D341Med (cell line): ENCODE measurements around the gene LRRC37A3.
"Not testable (repeated sequence)": the region's sequence is repeated elsewhere in the genome, so short reads cannot be mapped to it uniquely, and the experiment has no call there.

Source experiments
- DNase-seq: peaks from one replicate; pipeline ENCODE4 v3.0.0; 2012; ENCODE audit warnings: low spot score

Gene LRRC37A3

DNA sequence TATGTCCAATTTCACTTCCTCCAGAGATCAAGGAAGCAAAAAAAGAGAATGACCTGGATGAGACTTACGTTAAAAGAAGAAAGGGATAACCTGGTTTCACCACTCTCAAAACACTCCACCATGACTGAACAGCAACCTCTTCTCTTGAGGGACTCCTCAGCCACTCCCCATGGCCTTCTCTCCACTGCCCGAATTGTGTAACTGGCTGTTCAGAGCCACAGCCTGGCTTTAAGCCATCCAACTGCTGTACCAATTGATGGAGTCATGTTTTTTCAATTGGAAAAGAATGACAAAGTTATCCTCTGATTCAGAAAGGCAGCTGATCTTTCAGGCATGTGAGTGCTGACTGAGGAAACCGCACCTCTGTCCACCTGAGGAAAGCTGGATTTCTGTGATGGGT, 85.2 kb downstream of the LRRC37A3 start:
- not testable (repeated sequence) for DNase-seq

DNA sequence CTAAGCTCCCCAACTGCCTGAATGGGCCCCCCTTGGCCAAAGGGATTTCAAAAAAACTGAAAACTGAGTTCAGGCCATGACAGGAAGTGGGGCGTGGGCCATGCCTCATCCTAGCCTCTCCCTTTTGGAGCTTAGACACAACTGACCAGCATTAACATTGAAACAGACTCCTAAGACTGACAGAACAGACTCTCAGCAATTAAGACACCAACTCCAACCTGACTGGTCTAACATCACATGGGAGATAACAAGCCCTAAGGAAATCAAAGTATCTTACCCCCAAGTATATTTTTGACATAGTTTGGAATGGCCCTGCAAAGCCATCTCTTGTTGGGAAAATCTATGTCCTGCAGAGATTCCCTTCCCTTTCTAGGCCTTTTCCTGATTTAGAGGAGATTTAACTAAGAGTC, 88.6 kb downstream of the LRRC37A3 start:
- not testable (repeated sequence) for DNase-seq

DNA sequence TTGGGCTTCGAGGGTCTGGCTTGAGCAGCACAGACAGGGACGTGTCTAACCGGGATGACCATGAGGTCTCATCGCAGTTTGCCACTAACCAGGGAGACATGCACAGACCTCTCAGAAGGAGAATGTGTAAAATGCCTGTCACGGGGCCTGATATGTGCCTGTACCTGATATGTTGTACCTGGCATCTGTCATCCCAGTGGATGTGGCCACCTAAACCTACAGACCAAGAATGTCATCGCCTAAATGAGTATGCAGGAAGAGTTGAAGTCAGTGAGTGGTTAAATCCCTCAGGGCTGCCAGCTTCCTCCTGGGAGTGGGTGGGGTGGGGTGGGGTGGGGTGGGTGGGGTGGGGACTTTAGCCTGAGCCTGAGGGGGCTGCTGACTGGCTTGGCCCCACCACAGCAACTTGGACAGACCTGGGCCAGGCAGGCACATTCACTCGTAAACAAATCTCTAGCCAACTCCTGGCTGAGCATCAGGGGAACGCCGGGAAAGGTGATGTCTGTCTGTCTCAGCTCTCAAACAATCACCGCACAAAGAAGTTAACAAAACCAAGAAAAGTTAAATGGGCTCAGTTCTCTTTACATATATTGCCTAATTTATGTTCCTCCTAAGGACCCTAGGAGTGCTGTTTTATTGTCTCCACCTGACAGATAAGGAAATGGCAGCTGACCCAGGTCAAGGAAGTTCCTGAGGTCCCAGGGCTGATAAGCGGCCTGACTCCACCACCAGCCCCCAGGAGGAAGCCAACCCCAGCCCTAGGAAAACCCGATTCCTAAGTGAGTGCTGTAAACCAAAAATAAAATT, 89.3 kb downstream of the LRRC37A3 start:
- DNase-seq, result not testable (repeated sequence)

- not testable (repeated sequence) for DNase-seq
These were observed 90.2 kb downstream of the LRRC37A3 start for GRCh38 chr17:64829068-64829467.

GRCh38 chr17:64818904-64819303, 100.4 kb downstream of the LRRC37A3 start:
- not testable (repeated sequence) for DNase-seq

- not testable (repeated sequence) for DNase-seq
These were observed 103.5 kb downstream of the LRRC37A3 start for GRCh38 chr17:64815833-64816198.

- DNase-seq, result not testable (repeated sequence)
These were observed 104.1 kb downstream of the LRRC37A3 start for GRCh38 chr17:64814993-64815832.

DNA sequence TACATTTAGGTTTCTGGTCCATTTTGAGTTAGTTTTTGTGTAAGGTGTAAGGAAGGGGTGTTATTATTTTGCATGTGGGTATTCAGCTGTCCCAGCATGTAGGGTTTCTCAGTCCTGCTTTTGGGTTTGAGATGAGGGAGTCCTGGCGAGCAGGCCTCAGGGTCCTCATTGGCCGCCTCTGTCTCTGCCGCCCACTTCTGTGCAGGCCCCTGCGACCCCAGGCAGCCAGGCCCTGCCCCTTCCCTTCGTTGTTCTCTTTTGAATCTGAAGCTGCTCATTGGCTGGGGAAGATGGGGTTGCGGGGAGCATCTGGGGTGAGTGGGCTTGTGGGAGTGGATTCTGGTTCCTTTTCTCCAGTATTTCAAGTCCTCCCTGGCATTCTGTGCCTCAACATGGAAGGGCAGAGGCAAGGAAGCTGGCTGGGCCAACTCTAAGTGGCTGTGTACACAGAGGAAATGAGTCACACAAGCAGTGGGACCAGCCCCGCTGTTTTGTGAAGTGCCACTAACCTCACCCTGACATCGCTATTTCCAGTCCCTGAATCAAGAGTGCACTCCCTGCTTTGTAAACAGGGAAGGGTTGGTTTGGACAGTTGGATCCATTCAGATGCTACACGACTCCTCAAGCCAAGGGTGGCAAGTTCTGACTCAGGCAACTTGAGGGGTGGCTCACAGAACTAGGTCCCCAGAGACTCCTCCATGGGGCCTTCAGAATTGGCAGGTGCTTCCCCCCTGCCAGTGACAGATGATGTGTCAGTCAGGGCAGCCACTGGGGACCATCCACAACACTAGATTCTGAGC, 110.9 kb downstream of the LRRC37A3 start:
- DNase-seq, result not testable (repeated sequence)
